ENCODE measurements around the gene PLSCR4. TPM values are rescaled to one million over a fixed set of nuclear protein-coding genes. Genes with fewer than 3 reads are reported as not detected.

PLSCR4 gene
- total and polyA plus RNA-seq, 4 experiments from 2014 or later, result not detected

DNA sequence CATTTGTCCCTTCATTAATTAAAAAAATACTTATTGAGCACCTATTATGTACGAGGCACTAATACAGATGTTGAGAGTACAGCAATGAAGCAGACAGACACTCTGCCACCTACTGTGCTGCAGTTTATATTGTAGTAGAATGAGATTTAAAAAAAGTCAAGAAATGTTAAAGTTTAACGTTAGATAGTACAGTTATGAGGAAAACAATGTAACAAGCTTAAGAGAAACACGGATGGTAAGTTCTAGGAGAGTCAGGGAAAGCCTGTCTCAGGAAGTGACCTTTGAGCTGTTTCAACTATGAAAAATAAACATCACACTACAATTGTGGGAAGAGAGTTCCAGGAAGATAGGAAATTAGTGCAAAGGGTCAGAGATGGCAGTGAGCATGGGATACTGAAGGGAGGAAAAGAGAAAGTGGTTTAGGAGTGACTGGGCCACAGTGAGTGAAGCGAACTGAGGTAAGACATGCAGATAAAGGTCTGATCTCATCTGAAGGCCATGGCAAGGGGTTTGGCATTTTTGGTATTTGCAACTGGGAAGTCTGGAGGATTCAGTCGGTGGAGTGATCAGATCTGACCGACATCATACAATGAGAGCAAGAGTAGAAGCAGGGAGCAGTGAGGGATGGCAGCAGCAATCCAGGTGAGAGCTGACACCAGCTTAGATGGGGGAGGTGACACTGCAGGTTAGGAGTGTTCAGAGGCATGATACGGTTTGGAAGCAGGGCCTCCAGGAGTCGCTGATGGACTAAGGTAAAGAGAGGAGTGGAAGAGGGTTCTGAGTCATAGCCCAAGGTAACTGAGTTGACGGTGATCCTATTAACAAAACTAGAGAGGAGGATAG lies 28.5 kb downstream of the PLSCR4 start:
- no peaks in the 10 kb centered on the region for H3K36me3 Mint-ChIP-seq
- H3K9me3 Mint-ChIP-seq, result no peaks in the 10 kb centered on the region
- no peaks in the 10 kb centered on the region for H3K9me3 ChIP-seq (ENCODE audit: control insufficient read depth in 1 of 2, low read length in 2 of 2)
- H3K27me3 ChIP-seq (ENCODE audit: insufficient read depth, low read length), result no peaks in the 10 kb centered on the region
- no peak overlapping the region for H3K4me3 ChIP-seq (ENCODE audit: low read length in 2 of 2)
- no peaks in the 10 kb centered on the region for H3K36me3 ChIP-seq (ENCODE audit: insufficient read depth, low read length)
- H3K4me1 ChIP-seq (ENCODE audit: insufficient read depth, low read length), result no peaks in the 10 kb centered on the region
- peaks cover 0 to 2% (median 0%) of the 10 kb centered on the region in 4 donors for H3K4me1 Mint-ChIP-seq
- no peak overlapping the region for H3K4me3 Mint-ChIP-seq
- intact Hi-C loops (cut with micrococcal nuclease), result no loop called here
- no peak for DNase-seq
- H3K27ac ChIP-seq (ENCODE audit: low read depth, low read length), result no peak overlapping the region
- POLR2A ChIA-PET (ENCODE audit: partially characterized antibody), result no interaction called here
- no peak overlapping the region for H3K27ac Mint-ChIP-seq
- peaks cover 2 to 8% of the 10 kb centered on the region in 2 donors for H3K27me3 Mint-ChIP-seq
- CTCF ChIA-PET (ENCODE audit: partially characterized antibody), result interaction anchor here (3.1 kb wide), 1 partner anchor 355 kb away, joined by 12 read pairs; no protein-coding TSS in a partner anchor

DNA sequence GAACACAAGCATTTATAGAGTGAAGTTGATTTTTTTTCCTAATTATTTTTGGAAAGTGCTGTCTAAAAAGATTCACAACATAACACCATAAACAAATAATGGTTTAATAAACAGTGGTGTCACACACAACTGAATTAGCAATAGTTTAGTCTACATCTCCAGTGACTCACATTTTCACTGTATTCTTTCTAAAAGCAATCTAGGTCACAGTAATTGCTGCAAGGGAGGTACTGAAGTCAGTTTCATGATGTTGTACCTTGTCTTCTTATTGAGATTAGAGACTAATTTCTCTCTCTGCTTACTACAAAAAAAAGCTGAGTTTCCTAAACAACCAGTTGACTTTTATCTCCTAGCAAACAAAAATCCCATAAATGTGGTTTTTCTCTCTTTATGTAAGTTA lies 29.6 kb downstream of the PLSCR4 start:
- no peak overlapping the region for H3K27ac ChIP-seq (ENCODE audit: low read depth, low read length)
- no peak overlapping the region for H3K4me3 Mint-ChIP-seq
- intact Hi-C loops (cut with micrococcal nuclease), result no loop called here
- H3K36me3 Mint-ChIP-seq, result no peaks in the 10 kb centered on the region
- DNase-seq, result no peak
- CTCF ChIA-PET (ENCODE audit: partially characterized antibody), result interaction anchor here (1.1 kb wide), 1 partner anchor 359 kb away, joined by 3 read pairs; no protein-coding TSS in a partner anchor
- POLR2A ChIA-PET (ENCODE audit: partially characterized antibody), result no interaction called here
- no peak overlapping the region for H3K4me3 ChIP-seq (ENCODE audit: low read length in 2 of 2)
- H3K36me3 ChIP-seq (ENCODE audit: insufficient read depth, low read length), result no peaks in the 10 kb centered on the region
- no peaks in the 10 kb centered on the region for H3K9me3 ChIP-seq (ENCODE audit: control insufficient read depth in 1 of 2, low read length in 2 of 2)
- no peaks in the 10 kb centered on the region for H3K9me3 Mint-ChIP-seq
- peaks cover 2 to 13% of the 10 kb centered on the region in 2 donors for H3K27me3 Mint-ChIP-seq
- no peak overlapping the region for H3K27ac Mint-ChIP-seq
- no peaks in the 10 kb centered on the region for H3K4me1 ChIP-seq (ENCODE audit: insufficient read depth, low read length)
- H3K4me1 Mint-ChIP-seq, result peaks cover 0 to 2% (median 0%) of the 10 kb centered on the region in 4 donors
- H3K27me3 ChIP-seq (ENCODE audit: insufficient read depth, low read length), result no peaks in the 10 kb centered on the region

DNA sequence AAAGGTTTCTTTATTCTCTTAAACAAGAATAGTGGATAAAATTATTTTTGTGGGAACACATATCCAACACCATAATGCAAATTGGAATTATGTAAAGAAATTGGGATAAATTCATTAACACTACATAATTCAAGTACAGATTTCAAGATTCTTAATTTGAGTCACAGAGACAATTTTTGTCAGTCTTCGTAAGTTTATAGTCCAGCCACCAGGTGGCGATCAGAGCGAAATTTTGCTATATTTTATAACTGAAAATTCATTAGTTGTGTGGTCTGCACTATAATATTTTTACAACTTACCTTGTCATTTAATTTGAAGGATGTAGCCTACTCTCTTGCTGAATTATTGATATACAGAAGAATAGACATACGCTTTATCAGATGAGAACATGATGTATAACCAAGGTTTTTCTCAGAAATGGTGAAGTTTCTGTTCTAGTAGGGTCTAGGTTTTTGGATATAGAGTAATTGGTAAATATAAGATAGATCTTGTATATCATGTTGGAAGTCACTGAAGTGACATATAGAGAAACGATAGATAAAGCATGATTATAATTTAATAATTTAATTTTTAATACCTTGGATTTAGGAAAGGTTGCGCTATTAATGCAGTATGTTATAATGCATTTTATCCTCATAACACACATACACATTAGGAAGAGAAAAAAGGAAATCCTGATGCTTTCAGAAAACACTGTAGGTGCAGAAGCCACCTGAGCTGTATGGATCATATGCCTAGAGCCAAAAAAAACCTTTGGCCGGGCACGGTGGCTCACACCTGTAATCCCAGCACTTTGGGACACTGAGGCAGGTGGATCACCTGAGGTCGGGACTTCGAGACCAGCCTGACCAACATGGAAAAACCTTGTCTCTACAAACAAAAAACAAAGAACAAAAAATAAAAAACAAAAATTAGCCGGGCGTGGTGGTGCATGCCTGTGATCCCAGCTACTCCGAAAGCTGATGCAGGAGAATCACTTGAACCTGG lies 31.7 kb downstream of the PLSCR4 start:
- Histone ChIP-seq H3K36me3 (ENCODE audit: insufficient read depth, low read length) (no peaks in the 10 kb centered on the region), H3K4me1 (ENCODE audit: insufficient read depth, low read length) (no peaks in the 10 kb centered on the region), H3K9me3 (ENCODE audit: control insufficient read depth in 1 of 2, low read length in 2 of 2) (no peaks in the 10 kb centered on the region), H3K27me3 (ENCODE audit: insufficient read depth, low read length) (no peaks in the 10 kb centered on the region), H3K4me3 (ENCODE audit: low read length in 2 of 2) (no peak overlapping the region), H3K27ac (ENCODE audit: low read depth, low read length) (no peak overlapping the region)
- CTCF ChIA-PET (ENCODE audit: partially characterized antibody), result interaction anchor here (0.8 to 1.5 kb wide), 8 partner anchors 18 to 371 kb away, joined by 3 to 5 read pairs (median 3); no protein-coding TSS in a partner anchor
- no peaks in the 10 kb centered on the region for H3K9me3 Mint-ChIP-seq
- H3K4me3 Mint-ChIP-seq, result no peak overlapping the region
- no peaks in the 10 kb centered on the region for H3K36me3 Mint-ChIP-seq
- peaks cover 0 to 2% (median 0%) of the 10 kb centered on the region in 4 donors for H3K4me1 Mint-ChIP-seq
- POLR2A ChIA-PET (ENCODE audit: partially characterized antibody), result no interaction called here
- peak in 4 of 5 donors; percentile 6 to 34 (median 16) for DNase-seq
- H3K27me3 Mint-ChIP-seq, result peaks cover 2 to 17% of the 10 kb centered on the region in 2 donors
- intact Hi-C loops (cut with micrococcal nuclease), result loop anchor here (1.0 kb wide), 2 partner anchors 358 to 421 kb away; no protein-coding TSS in a partner anchor
- H3K27ac Mint-ChIP-seq, result no peak overlapping the region

DNA sequence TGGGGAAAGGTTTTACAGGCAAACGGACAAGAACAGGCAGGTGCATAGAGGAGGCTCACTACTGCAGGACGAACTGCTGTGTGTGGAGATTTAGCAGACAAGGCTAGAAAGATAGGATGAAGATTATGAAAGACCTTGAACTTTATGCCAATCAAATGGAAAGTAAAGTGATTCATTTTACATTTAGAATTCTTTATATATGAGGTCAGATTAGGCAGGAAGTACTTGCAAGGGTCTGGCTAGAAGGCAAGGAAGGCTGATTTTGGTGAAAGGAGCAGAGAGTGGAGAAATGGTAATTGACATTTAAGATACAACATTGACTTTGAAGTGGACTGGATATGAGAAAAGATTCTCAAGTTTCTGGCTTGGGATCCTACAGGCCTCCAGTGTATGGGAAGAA lies 33.6 kb downstream of the PLSCR4 start:
- Histone ChIP-seq H3K4me3 (ENCODE audit: low read length in 2 of 2) (no peak overlapping the region), H3K27me3 (ENCODE audit: insufficient read depth, low read length) (no peaks in the 10 kb centered on the region)
- intact Hi-C loops (cut with micrococcal nuclease), result no loop called here

DNA sequence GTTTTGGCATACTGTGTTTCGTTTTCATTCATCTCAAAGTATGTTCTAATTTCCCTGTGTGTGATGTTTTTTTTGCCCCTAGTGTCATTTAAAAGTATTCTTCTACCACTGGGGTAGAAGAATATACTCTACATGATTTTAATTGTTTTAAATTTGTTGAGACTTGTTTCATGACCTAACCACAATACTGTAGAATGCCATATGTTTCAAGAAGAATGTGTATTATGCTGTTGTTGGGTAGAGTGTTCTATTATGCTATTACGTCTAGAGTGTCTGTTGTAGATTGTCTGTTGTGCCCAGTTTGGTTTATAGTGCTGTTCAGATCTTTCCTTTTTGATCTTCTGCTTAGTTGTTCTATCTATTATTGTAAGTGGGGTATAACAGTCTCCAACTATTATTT lies 36.4 kb downstream of the PLSCR4 start:
- Mint-ChIP-seq H3K4me1 (no peaks in the 10 kb centered on the region), H3K36me3 (no peaks in the 10 kb centered on the region), H3K9me3 (no peaks in the 10 kb centered on the region), H3K27ac (no peak overlapping the region), H3K4me3 (no peak overlapping the region), H3K27me3 (peaks cover 2 to 13% of the 10 kb centered on the region in 2 donors)
- Histone ChIP-seq H3K4me1 (ENCODE audit: insufficient read depth, low read length) (no peaks in the 10 kb centered on the region), H3K4me3 (ENCODE audit: low read length in 2 of 2) (no peak overlapping the region), H3K27me3 (ENCODE audit: insufficient read depth, low read length) (no peaks in the 10 kb centered on the region), H3K9me3 (ENCODE audit: control insufficient read depth in 1 of 2, low read length in 2 of 2) (no peaks in the 10 kb centered on the region), H3K27ac (ENCODE audit: low read depth, low read length) (no peak overlapping the region), H3K36me3 (ENCODE audit: insufficient read depth, low read length) (no peaks in the 10 kb centered on the region)
- no peak for DNase-seq
- intact Hi-C loops (cut with micrococcal nuclease), result no loop called here
- CTCF ChIA-PET (ENCODE audit: partially characterized antibody), result no interaction called here
- POLR2A ChIA-PET (ENCODE audit: partially characterized antibody), result no interaction called here

More for the DNA sequence above, 33.6 kb downstream of the PLSCR4 start:
- H3K4me1 ChIP-seq (ENCODE audit: insufficient read depth, low read length), result no peaks in the 10 kb centered on the region
- no peaks in the 10 kb centered on the region for H3K9me3 ChIP-seq (ENCODE audit: control insufficient read depth in 1 of 2, low read length in 2 of 2)
- H3K27me3 Mint-ChIP-seq, result peaks cover 2 to 17% of the 10 kb centered on the region in 2 donors
- ChIA-PET CTCF (ENCODE audit: partially characterized antibody) (no interaction called here), POLR2A (ENCODE audit: partially characterized antibody) (no interaction called here)
- H3K36me3 Mint-ChIP-seq, result no peaks in the 10 kb centered on the region
- no peak overlapping the region for H3K4me3 Mint-ChIP-seq
- DNase-seq, result no peak
- no peaks in the 10 kb centered on the region for H3K36me3 ChIP-seq (ENCODE audit: insufficient read depth, low read length)
- H3K9me3 Mint-ChIP-seq, result no peaks in the 10 kb centered on the region
- peaks cover 0 to 1% (median 0%) of the 10 kb centered on the region in 4 donors for H3K4me1 Mint-ChIP-seq
- no peak overlapping the region for H3K27ac Mint-ChIP-seq
- no peak overlapping the region for H3K27ac ChIP-seq (ENCODE audit: low read depth, low read length)

DNA sequence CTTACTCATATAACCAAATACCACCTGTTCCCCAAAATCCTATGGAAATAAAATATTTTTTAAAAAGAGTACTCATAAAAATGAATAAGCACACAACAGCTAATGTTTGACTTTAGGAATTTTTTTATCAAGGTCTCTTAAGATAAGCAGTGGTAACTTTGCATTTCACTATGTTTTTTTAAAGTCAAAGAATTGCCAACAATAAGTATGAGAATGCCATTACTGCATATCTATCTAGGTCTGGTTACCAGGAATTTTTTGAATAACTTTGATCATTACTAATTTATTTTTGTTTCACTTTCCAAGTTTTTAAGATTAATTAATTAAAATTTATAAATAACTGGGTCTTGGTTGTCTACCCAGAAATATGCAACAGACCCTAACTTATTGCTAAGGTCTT lies 41.5 kb downstream of the PLSCR4 start:
- Histone ChIP-seq H3K4me1 (ENCODE audit: insufficient read depth, low read length) (no peaks in the 10 kb centered on the region), H3K27ac (ENCODE audit: low read depth, low read length) (no peak overlapping the region), H3K36me3 (ENCODE audit: insufficient read depth, low read length) (no peaks in the 10 kb centered on the region), H3K9me3 (ENCODE audit: control insufficient read depth in 1 of 2, low read length in 2 of 2) (no peaks in the 10 kb centered on the region), H3K27me3 (ENCODE audit: insufficient read depth, low read length) (no peaks in the 10 kb centered on the region), H3K4me3 (ENCODE audit: low read length in 2 of 2) (no peak overlapping the region)
- no peak for DNase-seq
- Mint-ChIP-seq H3K27me3 (peaks cover 0 to under 1% of the 10 kb centered on the region in 2 donors), H3K4me3 (no peak overlapping the region), H3K9me3 (no peaks in the 10 kb centered on the region), H3K36me3 (no peaks in the 10 kb centered on the region), H3K4me1 (no peaks in the 10 kb centered on the region), H3K27ac (no peak overlapping the region)
- CTCF ChIA-PET (ENCODE audit: partially characterized antibody), result no interaction called here
- intact Hi-C loops (cut with micrococcal nuclease), result no loop called here
- POLR2A ChIA-PET (ENCODE audit: partially characterized antibody), result no interaction called here

DNA sequence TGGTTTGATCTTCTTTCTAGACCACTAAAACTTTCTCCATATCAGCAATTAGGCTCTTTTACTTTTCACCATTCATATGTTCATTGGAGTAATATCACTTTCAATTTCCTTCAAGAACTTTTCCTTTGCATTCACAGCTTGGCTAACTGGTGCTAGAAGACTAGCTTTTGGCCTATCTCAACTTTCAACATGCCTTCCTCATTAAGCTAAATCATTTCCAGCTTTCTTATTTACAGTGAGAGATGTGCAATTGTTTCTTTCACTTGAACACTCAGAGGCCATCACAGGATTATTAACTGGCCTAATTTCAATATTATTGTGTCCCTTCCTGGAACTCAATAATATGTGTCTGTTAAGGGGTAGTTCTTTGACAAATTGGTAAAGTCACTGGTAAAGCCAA lies 47.1 kb downstream of the PLSCR4 start:
- ChIA-PET POLR2A (ENCODE audit: partially characterized antibody) (no interaction called here), CTCF (ENCODE audit: partially characterized antibody) (interaction anchor here (1.1 to 1.9 kb wide), 2 partner anchors 14 to 374 kb away, joined by 3 to 13 read pairs; no protein-coding TSS in a partner anchor)
- no peak for DNase-seq
- Histone ChIP-seq H3K27me3 (ENCODE audit: insufficient read depth, low read length) (no peaks in the 10 kb centered on the region), H3K9me3 (ENCODE audit: control insufficient read depth in 1 of 2, low read length in 2 of 2) (no peaks in the 10 kb centered on the region), H3K27ac (ENCODE audit: low read depth, low read length) (no peak overlapping the region), H3K4me3 (ENCODE audit: low read length in 2 of 2) (no peak overlapping the region), H3K4me1 (ENCODE audit: insufficient read depth, low read length) (no peaks in the 10 kb centered on the region), H3K36me3 (ENCODE audit: insufficient read depth, low read length) (no peaks in the 10 kb centered on the region)
- Mint-ChIP-seq H3K4me1 (no peaks in the 10 kb centered on the region), H3K4me3 (no peak overlapping the region), H3K36me3 (no peaks in the 10 kb centered on the region), H3K9me3 (no peaks in the 10 kb centered on the region), H3K27ac (no peak overlapping the region), H3K27me3 (peaks cover 0 to 2% of the 10 kb centered on the region in 2 donors)
- intact Hi-C loops (cut with micrococcal nuclease), result no loop called here
